ENCODE measurements around the gene GRIK4.

The GRIK4 gene

GRCh38 chr11:120710354-120711131 is 199.0 kb downstream of the GRIK4 start:
- DNase-seq: no peak

DNA sequence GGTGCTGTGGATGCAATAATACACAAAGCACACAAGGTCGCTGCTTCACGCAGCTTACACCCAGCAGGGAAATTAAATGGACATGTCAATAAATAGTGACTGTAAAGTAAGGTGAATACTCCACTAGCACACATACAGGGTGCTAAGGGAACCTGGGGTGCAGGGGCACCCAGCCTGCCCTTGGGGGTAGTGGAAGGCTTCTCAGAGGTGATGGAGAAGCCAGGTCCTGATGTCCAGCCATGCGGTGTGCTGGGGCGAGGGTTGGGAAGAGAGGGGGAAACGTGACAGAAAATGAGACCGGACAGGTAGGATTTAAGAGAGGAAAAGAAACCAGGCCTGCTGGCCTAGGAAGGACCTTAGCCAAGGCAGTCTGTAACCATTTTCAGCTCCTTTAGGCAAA is 200.5 kb downstream of the GRIK4 start:
- no peak for DNase-seq

GRCh38 chr11:120712881-120713280 is 201.3 kb downstream of the GRIK4 start:
- DNase-seq: no peak

DNA sequence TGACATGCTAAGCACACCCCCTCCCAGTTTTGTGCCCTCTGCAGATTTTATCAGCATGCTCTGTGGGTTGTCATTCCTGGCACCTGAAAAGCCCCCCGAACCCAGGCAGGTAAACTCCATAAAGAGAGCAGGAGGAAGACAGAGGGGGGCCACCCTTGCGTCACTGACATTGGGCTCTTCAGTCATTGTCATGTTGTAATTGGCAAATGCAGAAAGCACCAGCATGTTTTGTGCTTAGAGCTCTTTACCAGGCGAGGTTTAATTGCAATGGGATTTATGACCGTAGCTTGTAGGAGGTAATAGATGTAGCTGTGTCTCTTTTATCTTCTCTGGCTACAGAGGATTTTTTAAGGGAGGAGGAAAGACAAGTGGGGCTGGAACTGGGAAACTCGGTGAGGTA is 201.7 kb downstream of the GRIK4 start:
- no peak for DNase-seq

GRCh38 chr11:120714438-120714837 is 202.9 kb downstream of the GRIK4 start:
- DNase-seq: no peak

DNA sequence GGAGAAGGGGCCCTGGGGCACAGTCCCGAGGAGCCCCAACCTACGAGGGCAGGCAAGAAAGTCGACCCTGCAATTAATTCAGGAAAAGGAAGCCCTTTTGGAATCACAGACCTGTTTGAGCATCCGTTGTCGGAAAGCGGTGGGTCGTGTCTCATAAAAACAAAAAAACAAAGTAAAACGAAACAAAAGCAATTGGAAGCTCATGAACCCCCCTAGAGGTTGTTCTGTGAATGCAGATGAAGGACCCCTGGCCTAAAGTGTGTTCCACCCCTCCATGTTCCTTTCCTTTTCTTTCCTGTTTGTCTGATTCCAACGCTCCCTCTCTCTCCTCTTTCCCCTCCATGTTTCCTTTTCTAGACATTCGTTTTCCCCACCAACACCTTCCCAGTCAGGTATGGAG is 203.7 kb downstream of the GRIK4 start:
- DNase-seq: peak in 1 of 2 donors; percentile 1

DNA sequence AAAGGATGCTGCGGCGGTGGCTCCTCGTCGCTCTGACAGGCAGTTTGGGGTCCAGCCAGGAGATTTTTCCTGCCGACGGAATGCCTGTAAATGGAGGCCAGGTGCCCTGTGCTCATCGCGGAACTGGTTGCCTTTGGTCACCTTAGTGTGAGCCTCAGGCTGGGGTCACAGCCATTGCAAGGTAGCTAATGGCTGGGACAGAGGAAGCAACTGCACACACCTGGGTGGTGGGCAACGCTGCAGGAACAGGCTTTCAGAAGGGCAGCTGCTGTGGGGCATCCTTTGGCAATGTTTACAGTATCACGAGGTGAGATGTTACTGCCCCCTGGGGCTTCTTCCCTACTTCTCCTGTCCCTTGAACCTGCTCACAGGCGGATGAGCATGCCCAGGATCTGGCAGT is 205.5 kb downstream of the GRIK4 start:
- no peak for DNase-seq

DNA sequence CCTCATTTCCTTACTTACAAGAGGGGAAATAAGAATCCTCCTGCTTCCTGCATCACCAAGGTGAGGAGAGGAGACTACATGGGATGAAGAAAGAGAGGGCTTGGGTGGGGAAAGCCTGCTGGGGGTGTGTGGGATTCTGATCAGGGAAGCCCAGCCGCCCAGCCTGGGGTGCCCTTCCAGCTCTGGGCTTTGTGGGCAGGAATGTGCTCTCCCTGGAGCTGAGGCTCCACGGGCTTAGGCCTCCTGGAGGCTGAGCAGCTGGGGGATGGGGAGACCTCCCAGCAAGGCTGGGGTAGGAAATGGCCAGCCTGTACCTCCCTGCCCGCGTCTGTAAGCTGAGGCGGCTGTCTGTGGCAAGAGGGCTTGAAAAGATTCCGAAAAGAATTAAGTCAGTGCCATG is 206.1 kb downstream of the GRIK4 start:
- DNase-seq: no peak

GRCh38 chr11:120718171-120718570 is 206.6 kb downstream of the GRIK4 start:
- DNase-seq: no peak

- DNase-seq: no peak
These were observed 207.8 kb downstream of the GRIK4 start for GRCh38 chr11:120719348-120719747.

DNA sequence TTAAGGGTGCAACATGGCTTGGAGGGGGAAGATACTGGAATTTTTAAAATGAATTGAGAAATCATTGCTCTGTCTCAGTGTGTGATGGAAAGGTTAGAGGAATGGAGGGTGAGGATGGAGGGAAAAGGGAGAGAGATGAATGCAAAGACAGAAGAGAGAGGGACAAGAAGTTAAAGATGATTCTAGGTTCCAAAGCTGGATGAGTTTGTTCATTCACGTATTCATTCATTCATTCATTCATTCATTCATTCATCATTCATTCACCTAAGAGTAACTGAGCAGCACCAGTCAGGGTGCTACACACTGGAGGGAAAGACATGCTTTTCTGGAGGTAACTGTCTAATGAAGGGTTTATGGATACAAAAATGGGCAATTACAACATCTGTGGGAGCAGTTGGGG is 209.2 kb downstream of the GRIK4 start:
- no peak for DNase-seq

DNA sequence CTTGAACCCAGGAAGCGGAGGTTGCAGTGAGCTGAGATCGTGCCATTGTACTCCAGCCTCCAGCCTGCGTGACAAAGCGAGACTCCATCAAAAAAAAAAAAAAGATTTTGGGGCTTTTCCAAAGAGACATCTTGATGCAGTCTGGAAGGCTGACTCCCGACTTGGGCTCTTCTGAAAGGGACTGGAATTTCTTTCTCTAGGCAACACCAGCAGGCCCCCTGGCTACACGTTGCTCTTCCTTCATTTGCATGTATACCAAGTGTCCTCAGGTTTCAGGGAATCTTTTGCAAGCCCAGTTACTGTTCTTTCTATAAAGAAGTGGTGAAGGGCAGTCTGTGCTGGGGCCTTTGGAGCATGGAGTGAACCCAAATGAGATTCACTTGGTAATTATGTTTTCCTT is 211.0 kb downstream of the GRIK4 start:
- DNase-seq: no peak

DNA sequence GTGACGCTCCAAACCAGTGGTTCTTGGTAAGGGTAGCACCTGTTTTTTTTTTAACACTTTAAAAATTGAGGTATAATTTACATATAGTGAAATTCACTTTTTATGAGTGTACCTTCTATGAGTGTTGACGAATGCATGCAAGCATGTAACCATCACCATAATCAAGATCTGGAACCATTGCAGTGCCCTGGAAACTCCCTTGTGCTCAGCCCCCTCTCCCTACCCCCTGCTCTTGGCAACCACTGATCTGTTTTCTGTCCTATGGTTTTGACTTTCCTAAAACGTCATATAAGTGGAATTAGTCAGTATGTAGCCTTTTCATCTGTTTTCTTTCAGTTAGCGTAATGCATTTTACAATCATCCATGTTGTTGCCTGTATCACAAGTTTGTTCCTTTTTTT is 212.2 kb downstream of the GRIK4 start:
- DNase-seq: no peak

DNA sequence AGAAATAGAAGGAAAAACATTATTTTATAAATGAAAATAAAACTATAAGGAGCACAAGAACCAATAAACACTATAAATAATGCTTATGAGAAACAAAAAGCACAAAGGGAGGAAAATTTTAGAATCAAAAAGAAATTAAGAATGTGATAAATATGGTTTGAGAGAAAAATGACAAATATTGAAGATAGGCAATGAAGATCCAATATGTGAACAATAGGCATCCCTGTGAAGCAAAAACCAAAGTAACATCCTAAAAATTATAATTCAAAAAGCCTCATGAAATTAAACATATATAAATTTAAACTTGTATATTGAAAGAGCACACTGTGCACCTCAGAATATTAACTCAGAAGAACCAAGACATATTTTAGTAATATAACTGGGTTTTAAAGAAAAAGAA is 216.2 kb downstream of the GRIK4 start:
- DNase-seq: no peak

DNA sequence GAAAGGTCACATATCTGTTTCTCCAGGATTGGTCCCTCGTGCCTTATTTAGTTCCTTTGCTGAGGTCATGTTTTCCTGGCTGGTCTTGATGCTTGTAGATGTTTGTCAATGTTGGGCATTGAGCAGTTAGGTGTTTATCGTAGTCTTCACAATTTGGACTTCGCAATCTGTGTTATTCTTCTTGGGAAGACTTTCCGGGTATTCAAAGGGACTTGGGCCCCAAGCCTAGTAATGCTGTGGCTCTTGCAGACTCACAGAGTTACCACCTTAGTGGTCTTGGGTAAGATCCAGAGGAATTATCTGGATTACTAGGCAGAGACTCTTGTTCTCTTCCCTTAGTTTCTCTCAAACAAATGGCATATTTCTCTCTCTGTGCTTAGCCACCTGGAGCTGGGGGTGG is 223.5 kb downstream of the GRIK4 start:
- no peak for DNase-seq

- DNase-seq: no peak
These were observed 227.0 kb downstream of the GRIK4 start for GRCh38 chr11:120738516-120739046.

DNA sequence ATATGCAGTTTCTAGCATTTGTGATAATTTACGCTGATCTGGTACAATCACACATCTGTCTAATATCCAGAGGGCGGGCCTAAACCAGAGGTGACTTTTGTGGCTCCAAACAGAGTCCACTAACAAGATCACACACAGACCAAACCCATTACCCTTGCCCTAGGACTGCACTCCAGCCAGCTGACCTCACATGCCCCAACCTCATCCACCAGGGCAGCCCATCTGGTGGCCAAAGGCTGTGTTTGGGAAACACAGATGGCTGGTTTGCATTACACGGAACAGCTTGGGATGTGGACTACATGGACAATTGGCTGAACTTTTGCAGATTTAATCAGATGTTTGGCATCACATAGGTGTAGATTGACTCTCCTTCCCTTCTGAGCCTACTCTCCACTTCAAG is 228.2 kb downstream of the GRIK4 start:
- DNase-seq: no peak

GRCh38 chr11:120740380-120740779 is 228.8 kb downstream of the GRIK4 start:
- DNase-seq: no peak

GRCh38 chr11:120744016-120744994 is 232.8 kb downstream of the GRIK4 start:
- no peak for DNase-seq

- DNase-seq: no peak
These were observed 234.8 kb downstream of the GRIK4 start for GRCh38 chr11:120746376-120746775.

DNA sequence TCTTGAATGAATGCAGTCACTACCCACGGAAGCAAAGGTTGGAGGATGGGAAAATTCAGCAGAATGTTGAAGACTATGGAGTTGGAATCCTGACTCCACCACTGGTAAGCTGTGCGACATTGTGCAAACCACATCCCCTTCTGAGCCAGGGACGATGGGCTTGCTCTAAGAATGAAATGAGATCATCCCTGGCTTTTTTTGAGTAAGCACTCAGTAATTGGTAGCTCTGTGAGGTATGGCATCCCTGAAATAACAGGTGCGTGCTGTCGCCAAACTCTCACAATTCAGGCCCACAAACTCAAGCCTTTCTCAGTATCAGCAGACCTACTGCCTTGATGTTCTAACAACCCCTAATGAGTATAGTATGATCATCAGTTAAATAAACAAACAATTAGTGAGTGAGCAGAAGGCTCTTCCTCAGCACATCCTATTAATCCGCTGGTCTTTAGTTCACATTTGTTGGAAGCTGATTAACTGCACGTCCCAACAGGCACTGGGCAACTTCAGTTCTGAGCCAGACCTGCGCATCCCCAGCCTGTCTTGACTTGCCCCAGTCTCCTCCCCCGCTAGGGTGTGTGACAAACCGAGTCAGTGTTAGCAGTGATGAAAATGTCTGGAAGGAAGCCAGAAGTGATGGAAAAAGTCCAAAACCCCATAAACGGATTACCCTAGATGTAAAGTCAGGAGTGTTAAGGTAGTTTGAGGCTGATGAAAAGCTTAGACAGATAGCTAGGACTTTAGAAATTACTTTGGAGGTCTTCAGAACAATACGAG is 235.5 kb downstream of the GRIK4 start:
- DNase-seq: no peak

GRCh38 chr11:120747850-120748814 is 236.6 kb downstream of the GRIK4 start:
- no peak for DNase-seq
